ENCODE data around the gene MRAP. TPM values are rescaled to one million over a fixed set of nuclear protein-coding genes. Genes with fewer than 3 reads are reported as not detected.
"Not testable (repeated sequence)": the region's sequence is repeated elsewhere in the genome, so short reads cannot be mapped to it uniquely, and the experiment has no call there.

Gene MRAP
- polyA plus RNA-seq, 3 donors = not detected

- Mint-ChIP-seq H3K27me3 (ENCODE audit: low read depth in 3 of 3) (peaks cover 2 to 6% (median 4%) of the 10 kb centered on the region in 3 donors), H3K36me3 (no peaks in the 10 kb centered on the region), H3K4me1 (peaks cover 9% of the 10 kb centered on the region), H3K9me3 (no peaks in the 10 kb centered on the region), H3K4me3 (no peak overlapping the region), H3K27ac (no peak overlapping the region)
- no peak for DNase-seq
- no peak overlapping the region for H2AFZ ChIP-seq (ENCODE audit: insufficient read depth, low read depth, low read length, poor library complexity, severe bottlenecking)
- H3K4me3 ChIP-seq (replicated peaks in 1 of 3; ENCODE audit: low read depth in 2 of 3, low read length in 3 of 3) = no peak overlapping the region
- no peaks in the 10 kb centered on the region for H3K4me1 ChIP-seq (ENCODE audit: control insufficient read depth in 1 of 2, insufficient read depth in 2 of 2, low read length in 2 of 2)
- H3K79me2 ChIP-seq (ENCODE audit: insufficient read depth, low read length) = no peaks in the 10 kb centered on the region
- intact Hi-C loops (cut with micrococcal nuclease) = no loop called here
- TF ChIP-seq CTCF (IDR thresholded peaks at IDR 0.05) = no peak
- H3K36me3 ChIP-seq (replicated peaks in 1 of 2; ENCODE audit: control insufficient read depth in 1 of 2, insufficient read depth in 2 of 2, low read length in 2 of 2) = no peaks in the 10 kb centered on the region
- H3K9me3 ChIP-seq (replicated peaks in 1 of 2; ENCODE audit: control insufficient read depth in 1 of 2, insufficient read depth in 1 of 2, low read length in 2 of 2) = no peaks in the 10 kb centered on the region
- no peaks in the 10 kb centered on the region for H4K20me1 ChIP-seq (ENCODE audit: insufficient read depth, low read length)
- H3K4me2 ChIP-seq (replicated peaks; ENCODE audit: extremely low read depth, low read length, poor library complexity, severe bottlenecking) = no peak overlapping the region
- no peak overlapping the region for H3K9ac ChIP-seq (ENCODE audit: insufficient read depth, low read length, poor library complexity, severe bottlenecking)
- WGBS (ENCODE audit: insufficient coverage) = 100% methylated on average over 2 of the region's 2 CpGs
- H3K27me3 ChIP-seq (ENCODE audit: control insufficient read depth in 2 of 2, insufficient read depth in 2 of 2, low read length in 2 of 2) = no peaks in the 10 kb centered on the region
- H3K27ac ChIP-seq (ENCODE audit: low read depth in 1 of 2, low read length in 2 of 2) = no peak overlapping the region
Measured at GRCh38 chr21:32260130-32260529, 38.5 kb upstream of the MRAP start.

- WGBS (ENCODE audit: insufficient coverage) = 89% methylated on average over 3 of the region's 5 CpGs
Measured at GRCh38 chr21:32261929-32262328, 36.7 kb upstream of the MRAP start.

GRCh38 chr21:32265321-32265720, 33.3 kb upstream of the MRAP start:
- intact Hi-C loops (cut with micrococcal nuclease); H4K20me1 ChIP-seq (ENCODE audit: insufficient read depth, low read length); H3K9me3 ChIP-seq (replicated peaks in 1 of 2; ENCODE audit: control insufficient read depth in 1 of 2, insufficient read depth in 1 of 2, low read length in 2 of 2); H3K27me3 Mint-ChIP-seq (ENCODE audit: low read depth in 3 of 3); H3K4me1 Mint-ChIP-seq; H3K27me3 ChIP-seq (ENCODE audit: control insufficient read depth in 2 of 2, insufficient read depth in 2 of 2, low read length in 2 of 2); DNase-seq; H3K4me2 ChIP-seq (replicated peaks; ENCODE audit: extremely low read depth, low read length, poor library complexity, severe bottlenecking); H3K9me3 Mint-ChIP-seq; H3K4me1 ChIP-seq (ENCODE audit: control insufficient read depth in 1 of 2, insufficient read depth in 2 of 2, low read length in 2 of 2); H3K9ac ChIP-seq (ENCODE audit: insufficient read depth, low read length, poor library complexity, severe bottlenecking); H3K79me2 ChIP-seq (ENCODE audit: insufficient read depth, low read length); H3K4me3 Mint-ChIP-seq; H3K27ac Mint-ChIP-seq; H3K27ac ChIP-seq (ENCODE audit: low read depth in 1 of 2, low read length in 2 of 2); H3K4me3 ChIP-seq (replicated peaks in 1 of 3; ENCODE audit: low read depth in 2 of 3, low read length in 3 of 3); H2AFZ ChIP-seq (ENCODE audit: insufficient read depth, low read depth, low read length, poor library complexity, severe bottlenecking): not testable (repeated sequence)
- 98% methylated on average over 8 of the region's 23 CpGs for WGBS (ENCODE audit: insufficient coverage)
- peaks cover 25 to 35% of the 10 kb centered on the region in 2 donors for H3K36me3 Mint-ChIP-seq
- H3K36me3 ChIP-seq (replicated peaks in 1 of 2; ENCODE audit: control insufficient read depth in 1 of 2, insufficient read depth in 2 of 2, low read length in 2 of 2) = peaks cover 15 to 32% of the 10 kb centered on the region in 2 donors

More at GRCh38 chr21:32261929-32262328, 36.7 kb upstream of the MRAP start:
- Histone ChIP-seq H3K4me1 (ENCODE audit: control insufficient read depth in 1 of 2, insufficient read depth in 2 of 2, low read length in 2 of 2) (no peaks in the 10 kb centered on the region), H3K9me3 (replicated peaks in 1 of 2; ENCODE audit: control insufficient read depth in 1 of 2, insufficient read depth in 1 of 2, low read length in 2 of 2) (no peaks in the 10 kb centered on the region), H2AFZ (ENCODE audit: insufficient read depth, low read depth, low read length, poor library complexity, severe bottlenecking) (no peak overlapping the region), H4K20me1 (ENCODE audit: insufficient read depth, low read length) (no peaks in the 10 kb centered on the region), H3K9ac (ENCODE audit: insufficient read depth, low read length, poor library complexity, severe bottlenecking) (no peak overlapping the region), H3K36me3 (replicated peaks in 1 of 2; ENCODE audit: control insufficient read depth in 1 of 2, insufficient read depth in 2 of 2, low read length in 2 of 2) (peaks cover 0 to 3% of the 10 kb centered on the region in 2 donors), H3K79me2 (ENCODE audit: insufficient read depth, low read length) (no peaks in the 10 kb centered on the region), H3K4me2 (replicated peaks; ENCODE audit: extremely low read depth, low read length, poor library complexity, severe bottlenecking) (no peak overlapping the region), H3K27me3 (ENCODE audit: control insufficient read depth in 2 of 2, insufficient read depth in 2 of 2, low read length in 2 of 2) (no peaks in the 10 kb centered on the region), H3K27ac (ENCODE audit: low read depth in 1 of 2, low read length in 2 of 2) (no peak overlapping the region), H3K4me3 (replicated peaks in 1 of 3; ENCODE audit: low read depth in 2 of 3, low read length in 3 of 3) (no peak overlapping the region)
- Mint-ChIP-seq H3K27ac (no peak overlapping the region), H3K4me3 (no peak overlapping the region), H3K4me1 (peaks cover 9% of the 10 kb centered on the region), H3K36me3 (peaks cover 6 to 7% of the 10 kb centered on the region in 2 donors), H3K9me3 (peaks cover 0 to 2% (median 0%) of the 10 kb centered on the region in 7 donors), H3K27me3 (ENCODE audit: low read depth in 3 of 3) (peaks cover 0 to 3% (median 2%) of the 10 kb centered on the region in 3 donors)
- no peak for TF ChIP-seq CTCF (IDR thresholded peaks at IDR 0.05)
- intact Hi-C loops (cut with micrococcal nuclease) = no loop called here
- DNase-seq = no peak

Measured in CD14-positive monocyte (primary cell).